Endothelial cell (in vitro differentiated cells): Measurements from ENCODE around the gene C1orf52. TPM values are rescaled to one million over a fixed set of nuclear protein-coding genes. Genes with fewer than 3 reads are reported as not detected.

Source experiments
- DNase-seq: peaks from one replicate; pipeline ENCODE4 v3.0.0; 2021; ENCODE audit warnings: low spot score
- H3K27ac Mint-ChIP-seq: one replicate; pipeline ENCODE4 v1.8.0; 2021; ENCODE audit warnings: mixed read lengths, inconsistent platforms; ENCODE audit not compliant: unreplicated experiment
- H3K27me3 Mint-ChIP-seq: one replicate; pipeline ENCODE4 v1.8.0; 2021; ENCODE audit warnings: mild to moderate bottlenecking, moderate library complexity, mixed read lengths, inconsistent platforms; ENCODE audit not compliant: unreplicated experiment
- H3K36me3 Mint-ChIP-seq: one replicate; pipeline ENCODE4 v1.8.0; 2021; ENCODE audit warnings: mild to moderate bottlenecking, low read depth, mixed read lengths, inconsistent platforms; ENCODE audit not compliant: unreplicated experiment
- H3K4me1 Mint-ChIP-seq: one replicate; pipeline ENCODE4 v1.8.0; 2021; ENCODE audit warnings: mild to moderate bottlenecking, mixed read lengths, inconsistent platforms; ENCODE audit not compliant: unreplicated experiment
- H3K4me3 Mint-ChIP-seq: one replicate; pipeline ENCODE4 v1.8.0; 2021; ENCODE audit warnings: mild to moderate bottlenecking, mixed read lengths, inconsistent platforms; ENCODE audit not compliant: unreplicated experiment
- H3K9me3 Mint-ChIP-seq: one replicate; pipeline ENCODE4 v1.8.0; 2021; ENCODE audit warnings: mixed read lengths, inconsistent platforms; ENCODE audit not compliant: unreplicated experiment
- total RNA-seq: library from RNA; stranded (reverse); fragmentation: NEBNext Ultra II Directional; extraction: Animal tissue kit (Norgen Biotek cat#: 25700); gene quantifications from one replicate; pipeline ENCODE4 v1.2.1, GENCODE V29; 2021; ENCODE audit not compliant: unreplicated experiment
- TF ChIP-seq, protein P1 (sequence below): fragments of 200-600 bp; sonication (generic); IDR thresholded peaks from one replicate; pipeline ENCODE4 v1.5.0; 2021; ENCODE audit warnings: antibody characterized with exemption; ENCODE audit not compliant: unreplicated experiment

The C1orf52 gene
- total RNA-seq, 1 donor from 2014 or later = 37.7 TPM

DNA sequence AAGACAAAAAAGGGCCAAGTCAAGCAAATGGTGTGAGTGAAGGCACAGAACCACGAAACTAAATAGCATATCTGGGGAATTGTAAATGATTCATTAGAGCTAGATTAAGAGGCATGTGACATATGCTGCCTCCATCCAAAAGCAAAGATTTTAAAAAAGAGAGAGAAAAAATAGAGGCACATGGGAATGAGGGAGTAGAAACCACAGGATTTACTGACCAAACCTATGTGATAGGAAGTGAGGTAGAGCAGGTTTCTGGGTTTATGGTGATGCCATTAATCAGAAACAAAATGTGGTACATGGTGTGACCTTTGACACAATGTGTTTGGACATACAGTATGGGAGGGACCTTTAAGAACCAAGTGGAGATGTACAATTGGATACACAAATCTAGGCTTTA is 13.6 kb downstream of the C1orf52 start:
- Mint-ChIP-seq H3K4me3 (no peak overlapping the region), H3K9me3 (no peaks in the 10 kb centered on the region), H3K27ac (no peak overlapping the region), H3K4me1 (peaks cover 2% of the 10 kb centered on the region), H3K36me3 (peaks cover 18% of the 10 kb centered on the region), H3K27me3 (no peaks in the 10 kb centered on the region)
- TF ChIP-seq, protein P1, sequence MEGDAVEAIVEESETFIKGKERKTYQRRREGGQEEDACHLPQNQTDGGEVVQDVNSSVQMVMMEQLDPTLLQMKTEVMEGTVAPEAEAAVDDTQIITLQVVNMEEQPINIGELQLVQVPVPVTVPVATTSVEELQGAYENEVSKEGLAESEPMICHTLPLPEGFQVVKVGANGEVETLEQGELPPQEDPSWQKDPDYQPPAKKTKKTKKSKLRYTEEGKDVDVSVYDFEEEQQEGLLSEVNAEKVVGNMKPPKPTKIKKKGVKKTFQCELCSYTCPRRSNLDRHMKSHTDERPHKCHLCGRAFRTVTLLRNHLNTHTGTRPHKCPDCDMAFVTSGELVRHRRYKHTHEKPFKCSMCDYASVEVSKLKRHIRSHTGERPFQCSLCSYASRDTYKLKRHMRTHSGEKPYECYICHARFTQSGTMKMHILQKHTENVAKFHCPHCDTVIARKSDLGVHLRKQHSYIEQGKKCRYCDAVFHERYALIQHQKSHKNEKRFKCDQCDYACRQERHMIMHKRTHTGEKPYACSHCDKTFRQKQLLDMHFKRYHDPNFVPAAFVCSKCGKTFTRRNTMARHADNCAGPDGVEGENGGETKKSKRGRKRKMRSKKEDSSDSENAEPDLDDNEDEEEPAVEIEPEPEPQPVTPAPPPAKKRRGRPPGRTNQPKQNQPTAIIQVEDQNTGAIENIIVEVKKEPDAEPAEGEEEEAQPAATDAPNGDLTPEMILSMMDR = no peak
- no peak for DNase-seq

DNA sequence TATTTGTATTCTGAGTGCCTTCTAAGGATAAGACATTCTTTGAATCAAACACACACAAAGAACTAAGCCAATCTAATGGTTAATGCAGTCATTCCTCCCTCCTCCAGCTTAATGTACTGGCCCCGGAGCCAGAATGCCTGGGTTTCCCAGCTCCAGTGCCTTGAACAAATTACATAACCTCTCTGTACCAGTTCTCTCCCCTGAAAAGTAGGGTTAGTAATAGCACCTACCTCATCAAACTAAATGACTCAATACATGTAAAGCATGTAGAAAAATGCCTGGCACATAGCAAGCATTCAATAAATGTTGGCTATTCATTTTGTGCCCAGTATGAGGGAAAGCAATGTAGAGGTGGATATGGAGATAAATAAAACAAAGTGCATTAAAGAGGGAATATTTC is 14.0 kb downstream of the C1orf52 start:
- no peak for DNase-seq
- H3K27me3 Mint-ChIP-seq = no peaks in the 10 kb centered on the region
- H3K27ac Mint-ChIP-seq = no peak overlapping the region
- peaks cover 6% of the 10 kb centered on the region for H3K4me1 Mint-ChIP-seq
- peaks cover 15% of the 10 kb centered on the region for H3K36me3 Mint-ChIP-seq
- TF ChIP-seq, protein P1 = no peak
- H3K4me3 Mint-ChIP-seq = no peak overlapping the region
- H3K9me3 Mint-ChIP-seq = no peaks in the 10 kb centered on the region

DNA sequence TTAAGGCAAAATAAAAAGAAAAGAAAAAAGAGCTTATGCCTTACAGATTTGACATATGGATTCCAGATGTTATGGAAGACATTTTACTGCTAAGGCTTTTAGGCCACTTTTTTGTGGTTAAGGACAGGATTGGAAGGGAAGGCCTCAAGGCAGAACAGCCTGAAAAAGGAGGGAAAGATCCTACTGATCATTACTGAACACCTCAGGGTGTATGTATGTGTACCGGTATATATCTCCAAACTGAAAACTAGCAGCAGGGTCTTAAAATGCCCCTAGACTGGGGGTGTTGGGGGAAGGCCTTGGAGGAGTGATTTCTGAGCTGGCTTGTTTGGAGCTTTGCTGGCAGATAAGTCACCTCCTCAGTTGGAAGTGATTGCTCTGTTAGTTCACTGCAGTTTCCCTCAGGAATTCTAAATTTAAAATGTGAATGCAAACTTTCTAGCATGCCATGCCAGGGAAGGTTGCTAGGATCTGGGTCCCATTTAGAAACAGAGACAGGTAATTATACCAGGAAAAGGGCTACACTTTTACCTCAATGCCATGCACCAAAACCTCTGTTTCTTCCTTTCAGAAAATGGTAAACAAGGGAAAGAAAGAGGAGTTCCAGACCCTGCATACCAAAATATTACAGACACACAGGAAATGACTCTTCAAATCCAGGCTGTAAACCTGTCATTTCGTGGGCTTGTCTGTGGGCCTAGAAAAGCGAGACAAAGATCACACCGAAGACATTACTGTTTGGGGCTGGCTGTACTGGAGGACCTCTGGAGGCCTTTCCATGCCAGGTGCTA is 15.0 kb downstream of the C1orf52 start:
- H3K36me3 Mint-ChIP-seq = peaks cover 6% of the 10 kb centered on the region
- no peaks in the 10 kb centered on the region for H3K27me3 Mint-ChIP-seq
- no peak for DNase-seq
- H3K4me3 Mint-ChIP-seq = no peak overlapping the region
- no peak overlapping the region for H3K27ac Mint-ChIP-seq
- H3K9me3 Mint-ChIP-seq = no peaks in the 10 kb centered on the region
- peaks cover 12% of the 10 kb centered on the region for H3K4me1 Mint-ChIP-seq
- TF ChIP-seq, protein P1 = no peak

DNA sequence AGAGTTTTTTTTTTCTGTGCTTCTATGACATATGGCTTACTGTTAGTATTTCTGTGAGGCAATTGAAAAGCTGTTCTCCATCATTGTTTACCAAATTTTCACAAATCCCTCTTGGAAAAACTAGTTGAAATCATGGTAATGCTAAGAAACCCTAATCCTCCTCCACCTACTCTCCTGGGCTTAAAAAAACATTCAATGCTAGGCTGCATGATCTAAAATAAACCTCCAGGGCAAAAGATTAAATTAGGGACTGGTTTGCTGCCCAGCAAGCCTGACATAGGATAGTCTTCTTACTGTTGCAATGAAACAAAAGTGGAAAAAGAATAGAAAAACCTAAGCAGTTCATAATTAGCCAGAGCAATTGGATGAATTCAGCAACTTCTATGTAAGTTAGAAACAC is 16.1 kb downstream of the C1orf52 start:
- no peak for DNase-seq
- Mint-ChIP-seq H3K9me3 (no peaks in the 10 kb centered on the region), H3K4me1 (peaks cover 12% of the 10 kb centered on the region), H3K4me3 (no peak overlapping the region), H3K36me3 (peaks cover 4% of the 10 kb centered on the region), H3K27me3 (no peaks in the 10 kb centered on the region), H3K27ac (no peak overlapping the region)
- TF ChIP-seq, protein P1 = no peak

DNA sequence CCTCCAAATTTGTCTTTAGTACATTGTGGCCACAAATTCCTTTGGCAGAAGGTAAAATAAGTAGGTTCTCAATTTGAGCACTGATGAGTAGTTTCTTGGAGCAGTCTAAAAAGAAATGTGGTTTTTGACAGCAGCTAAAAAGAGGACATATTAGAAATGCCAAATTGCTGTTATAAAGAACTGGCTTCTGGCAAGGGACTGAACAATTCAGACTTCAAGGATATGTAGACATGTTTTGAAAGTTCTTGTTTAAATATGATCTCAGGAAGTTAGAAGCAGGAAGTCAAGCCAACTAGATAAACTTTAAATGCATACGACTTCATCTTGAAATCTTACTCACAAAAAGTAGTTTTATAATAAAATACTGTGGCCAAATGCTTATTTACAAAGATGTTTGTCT is 18.8 kb downstream of the C1orf52 start:
- Mint-ChIP-seq H3K9me3 (no peaks in the 10 kb centered on the region), H3K27ac (no peak overlapping the region), H3K4me3 (no peak overlapping the region), H3K36me3 (no peaks in the 10 kb centered on the region), H3K27me3 (no peaks in the 10 kb centered on the region), H3K4me1 (peaks cover 12% of the 10 kb centered on the region)
- TF ChIP-seq, protein P1 = no peak
- DNase-seq = no peak
